ENCODE measurements around the gene ARPP19.

ARPP19 gene

GRCh38 chr15:52568601-52569585, at the start of gene ARPP19:
Gene ARPP19 (minus strand): TSS chr15:52569030. CDS start chr15:52568892, 138 bp downstream.
- no peak for TF ChIP-seq CTCF (conservative IDR thresholded peaks at IDR 0.05; ENCODE audit: control insufficient read depth, insufficient read depth, low read depth, low read length)
- H3K4me3 ChIP-seq (ENCODE audit: control insufficient read depth, low read depth, low read length), result peak within 1 kb of the TSS; percentile 93
- DNase-seq (ENCODE audit: low read depth), result peak; percentile 90

- no peak for DNase-seq (ENCODE audit: low read depth)
- no peak overlapping the region for H3K4me3 ChIP-seq (ENCODE audit: control insufficient read depth, low read depth, low read length)
- no peak for TF ChIP-seq CTCF (conservative IDR thresholded peaks at IDR 0.05; ENCODE audit: control insufficient read depth, insufficient read depth, low read depth, low read length)
These were observed 48.2 kb upstream of the ARPP19 start for GRCh38 chr15:52617026-52617425.

- no peak overlapping the region for H3K4me3 ChIP-seq (ENCODE audit: control insufficient read depth, low read depth, low read length)
- TF ChIP-seq CTCF (conservative IDR thresholded peaks at IDR 0.05; ENCODE audit: control insufficient read depth, insufficient read depth, low read depth, low read length), result no peak
- DNase-seq (ENCODE audit: low read depth), result no peak
These were observed 46.5 kb upstream of the ARPP19 start for GRCh38 chr15:52615302-52615701.

GRCh38 chr15:52609593-52609992, 40.8 kb upstream of the ARPP19 start:
- DNase-seq (ENCODE audit: low read depth), result no peak
- TF ChIP-seq CTCF (conservative IDR thresholded peaks at IDR 0.05; ENCODE audit: control insufficient read depth, insufficient read depth, low read depth, low read length), result no peak
- no peak overlapping the region for H3K4me3 ChIP-seq (ENCODE audit: control insufficient read depth, low read depth, low read length)

- DNase-seq (ENCODE audit: low read depth), result peak; percentile 10
- no peak for TF ChIP-seq CTCF (conservative IDR thresholded peaks at IDR 0.05; ENCODE audit: control insufficient read depth, insufficient read depth, low read depth, low read length)
- H3K4me3 ChIP-seq (ENCODE audit: control insufficient read depth, low read depth, low read length), result no peak overlapping the region
These were observed 15.6 kb upstream of the ARPP19 start for GRCh38 chr15:52584414-52584813.

GRCh38 chr15:52579852-52580251, 11.0 kb upstream of the ARPP19 start:
- no peak overlapping the region for H3K4me3 ChIP-seq (ENCODE audit: control insufficient read depth, low read depth, low read length)
- no peak for DNase-seq (ENCODE audit: low read depth)

More at GRCh38 chr15:52579852-52580251, 11.0 kb upstream of the ARPP19 start:
- no peak for TF ChIP-seq CTCF (conservative IDR thresholded peaks at IDR 0.05; ENCODE audit: control insufficient read depth, insufficient read depth, low read depth, low read length)
